ENCODE data around the gene KCNK15. TPM values are rescaled to one million over a fixed set of nuclear protein-coding genes. Genes with fewer than 3 reads are reported as not detected.
A peak's percentile ranks its signal among the peaks of the same experiment; 100 is the strongest.

KCNK15 gene
- total RNA-seq, 1 donor from 2014 or later, result 0.44 TPM

GRCh38 chr20:44722990-44723389 lies 22.7 kb upstream of the KCNK15 start:
- H3K9me3 Mint-ChIP-seq, result no peaks in the 10 kb centered on the region
- intact Hi-C loops (cut with micrococcal nuclease), result no loop called here

GRCh38 chr20:44723391-44723790 lies 22.3 kb upstream of the KCNK15 start:
- no peak overlapping the region for H3K4me3 Mint-ChIP-seq
- DNase-seq, result no peak
- H3K4me1 Mint-ChIP-seq, result no peaks in the 10 kb centered on the region
- intact Hi-C loops (cut with micrococcal nuclease), result no loop called here
- no peaks in the 10 kb centered on the region for H3K27me3 Mint-ChIP-seq
- H3K36me3 Mint-ChIP-seq (ENCODE audit: low read depth), result no peaks in the 10 kb centered on the region
- no peaks in the 10 kb centered on the region for H3K9me3 Mint-ChIP-seq
- H3K27ac Mint-ChIP-seq, result no peak overlapping the region

More at GRCh38 chr20:44722990-44723389, 22.7 kb upstream of the KCNK15 start:
- no peak overlapping the region for H3K4me3 Mint-ChIP-seq
- DNase-seq, result no peak
- H3K4me1 Mint-ChIP-seq, result no peaks in the 10 kb centered on the region
- no peaks in the 10 kb centered on the region for H3K36me3 Mint-ChIP-seq (ENCODE audit: low read depth)
- no peak overlapping the region for H3K27ac Mint-ChIP-seq
- no peaks in the 10 kb centered on the region for H3K27me3 Mint-ChIP-seq

- H3K4me3 Mint-ChIP-seq, result no peak overlapping the region
- DNase-seq, result no peak
- H3K9me3 Mint-ChIP-seq, result no peaks in the 10 kb centered on the region
- no peak overlapping the region for H3K27ac Mint-ChIP-seq
- no peaks in the 10 kb centered on the region for H3K4me1 Mint-ChIP-seq
- H3K27me3 Mint-ChIP-seq, result no peaks in the 10 kb centered on the region
- no peaks in the 10 kb centered on the region for H3K36me3 Mint-ChIP-seq (ENCODE audit: low read depth)
- intact Hi-C loops (cut with micrococcal nuclease), result no loop called here
Observed at GRCh38 chr20:44723798-44724362, 21.8 kb upstream of the KCNK15 start.

GRCh38 chr20:44724423-44725091 lies 21.1 kb upstream of the KCNK15 start:
- Mint-ChIP-seq H3K27me3 (no peaks in the 10 kb centered on the region), H3K27ac (no peak overlapping the region), H3K36me3 (ENCODE audit: low read depth) (no peaks in the 10 kb centered on the region), H3K9me3 (no peaks in the 10 kb centered on the region), H3K4me1 (no peaks in the 10 kb centered on the region), H3K4me3 (no peak overlapping the region)
- no peak for DNase-seq
- intact Hi-C loops (cut with micrococcal nuclease), result no loop called here

- Mint-ChIP-seq H3K27me3 (no peaks in the 10 kb centered on the region), H3K9me3 (no peaks in the 10 kb centered on the region), H3K27ac (no peak overlapping the region), H3K4me1 (no peaks in the 10 kb centered on the region), H3K36me3 (ENCODE audit: low read depth) (no peaks in the 10 kb centered on the region), H3K4me3 (no peak overlapping the region)
- intact Hi-C loops (cut with micrococcal nuclease), result no loop called here
- DNase-seq, result no peak
Observed at GRCh38 chr20:44725837-44726236, 19.8 kb upstream of the KCNK15 start.

- H3K36me3 Mint-ChIP-seq (ENCODE audit: low read depth), result no peaks in the 10 kb centered on the region
- H3K4me1 Mint-ChIP-seq, result peaks cover under 1% of the 10 kb centered on the region
- no peak for DNase-seq
- H3K4me3 Mint-ChIP-seq, result no peak overlapping the region
- no peak overlapping the region for H3K27ac Mint-ChIP-seq
- intact Hi-C loops (cut with micrococcal nuclease), result no loop called here
- H3K27me3 Mint-ChIP-seq, result no peaks in the 10 kb centered on the region
- no peaks in the 10 kb centered on the region for H3K9me3 Mint-ChIP-seq
Observed at GRCh38 chr20:44727039-44727438, 18.6 kb upstream of the KCNK15 start.

- Mint-ChIP-seq H3K36me3 (ENCODE audit: low read depth) (no peaks in the 10 kb centered on the region), H3K27me3 (no peaks in the 10 kb centered on the region), H3K4me3 (no peak overlapping the region), H3K9me3 (no peaks in the 10 kb centered on the region), H3K27ac (no peak overlapping the region), H3K4me1 (peaks cover 7% of the 10 kb centered on the region)
- intact Hi-C loops (cut with micrococcal nuclease), result no loop called here
- DNase-seq, result no peak
Observed at GRCh38 chr20:44727651-44728050, 18.0 kb upstream of the KCNK15 start.

- Mint-ChIP-seq H3K4me3 (no peak overlapping the region), H3K27ac (no peak overlapping the region)
Observed at GRCh38 chr20:44728801-44729443, 16.7 kb upstream of the KCNK15 start.

GRCh38 chr20:44730441-44730840 lies 15.2 kb upstream of the KCNK15 start:
- no peak for DNase-seq
- H3K27ac Mint-ChIP-seq, result no peak overlapping the region
- no peak overlapping the region for H3K4me3 Mint-ChIP-seq
- H3K4me1 Mint-ChIP-seq, result peaks cover 17% of the 10 kb centered on the region
- H3K9me3 Mint-ChIP-seq, result no peaks in the 10 kb centered on the region
- no peaks in the 10 kb centered on the region for H3K36me3 Mint-ChIP-seq (ENCODE audit: low read depth)
- H3K27me3 Mint-ChIP-seq, result no peaks in the 10 kb centered on the region
- intact Hi-C loops (cut with micrococcal nuclease), result loop anchor here (5.0 kb wide), 1 partner anchor 513 kb away; no protein-coding TSS in a partner anchor

More at GRCh38 chr20:44728801-44729443, 16.7 kb upstream of the KCNK15 start:
- Mint-ChIP-seq H3K4me1 (peaks cover 14% of the 10 kb centered on the region), H3K9me3 (no peaks in the 10 kb centered on the region), H3K36me3 (ENCODE audit: low read depth) (no peaks in the 10 kb centered on the region), H3K27me3 (no peaks in the 10 kb centered on the region)
- no peak for DNase-seq
- intact Hi-C loops (cut with micrococcal nuclease), result no loop called here

- Mint-ChIP-seq H3K4me1 (peaks cover 21% of the 10 kb centered on the region), H3K27me3 (no peaks in the 10 kb centered on the region), H3K4me3 (no peak overlapping the region), H3K27ac (no peak overlapping the region), H3K9me3 (no peaks in the 10 kb centered on the region), H3K36me3 (ENCODE audit: low read depth) (peaks cover 4% of the 10 kb centered on the region)
- no peak for DNase-seq
- intact Hi-C loops (cut with micrococcal nuclease), result loop anchor here (2.0 to 5.0 kb wide), 2 partner anchors 343 to 514 kb away; no protein-coding TSS in a partner anchor
Observed at GRCh38 chr20:44731657-44732056, 14.0 kb upstream of the KCNK15 start.

GRCh38 chr20:44732327-44732726 lies 13.3 kb upstream of the KCNK15 start:
- H3K4me1 Mint-ChIP-seq, result peaks cover 23% of the 10 kb centered on the region
- DNase-seq, result no peak
- intact Hi-C loops (cut with micrococcal nuclease), result loop anchor here (2.0 to 5.0 kb wide), 2 partner anchors 344 to 515 kb away; no protein-coding TSS in a partner anchor
- no peak overlapping the region for H3K27ac Mint-ChIP-seq
- H3K4me3 Mint-ChIP-seq, result no peak overlapping the region
- H3K27me3 Mint-ChIP-seq, result no peaks in the 10 kb centered on the region
- H3K36me3 Mint-ChIP-seq (ENCODE audit: low read depth), result peaks cover 5% of the 10 kb centered on the region
- no peaks in the 10 kb centered on the region for H3K9me3 Mint-ChIP-seq

GRCh38 chr20:44733341-44734069 lies 12.2 kb upstream of the KCNK15 start:
- Mint-ChIP-seq H3K9me3 (peaks cover under 1% of the 10 kb centered on the region), H3K27me3 (no peaks in the 10 kb centered on the region), H3K27ac (no peak overlapping the region), H3K36me3 (ENCODE audit: low read depth) (peaks cover 6% of the 10 kb centered on the region), H3K4me1 (peaks cover 24% of the 10 kb centered on the region), H3K4me3 (no peak overlapping the region)
- peak; percentile 90 for DNase-seq
- intact Hi-C loops (cut with micrococcal nuclease), result loop anchor here (1.0 to 5.0 kb wide), 3 partner anchors 48 to 516 kb away; no protein-coding TSS in a partner anchor

- H3K9me3 Mint-ChIP-seq, result peaks cover 6% of the 10 kb centered on the region
- H3K27ac Mint-ChIP-seq, result no peak overlapping the region
- intact Hi-C loops (cut with micrococcal nuclease), result loop anchor here (5.0 kb wide), 1 partner anchor 518 kb away; no protein-coding TSS in a partner anchor
- H3K4me1 Mint-ChIP-seq, result peaks cover 28% of the 10 kb centered on the region
- DNase-seq, result no peak
- H3K4me3 Mint-ChIP-seq, result no peak overlapping the region
- H3K27me3 Mint-ChIP-seq, result no peaks in the 10 kb centered on the region
- peaks cover 9% of the 10 kb centered on the region for H3K36me3 Mint-ChIP-seq (ENCODE audit: low read depth)
Observed at GRCh38 chr20:44734938-44735337, 10.7 kb upstream of the KCNK15 start.

GRCh38 chr20:44735816-44736169 lies 9.9 kb upstream of the KCNK15 start:
- DNase-seq, result no peak
- H3K27ac Mint-ChIP-seq, result peak overlapping the region; percentile 35
- H3K27me3 Mint-ChIP-seq, result no peaks in the 10 kb centered on the region
- H3K4me1 Mint-ChIP-seq, result peaks cover 28% of the 10 kb centered on the region
- peaks cover 9% of the 10 kb centered on the region for H3K36me3 Mint-ChIP-seq (ENCODE audit: low read depth)
- intact Hi-C loops (cut with micrococcal nuclease), result no loop called here
- H3K9me3 Mint-ChIP-seq, result peaks cover 6% of the 10 kb centered on the region
- peak overlapping the region; percentile 60 for H3K4me3 Mint-ChIP-seq
